GM19455 (cell line): Measurements from ENCODE around the gene DOLPP1.
"Not testable (repeated sequence)": the region's sequence is repeated elsewhere in the genome, so short reads cannot be mapped to it uniquely, and the experiment has no call there.

Experiments
- ATAC-seq: cut with Tn5 transposase; IDR thresholded peaks from one replicate; pipeline ENCODE4 v1.9.1; 2021; ENCODE audit not compliant: unreplicated experiment

The DOLPP1 gene

GRCh38 chr9:129080601-129081387 lies at the start of gene DOLPP1:
TSS of gene DOLPP1 (plus strand) at chr9:129081111. CDS start at chr9:129081132, 21 bp downstream.
- peak; percentile 95 for ATAC-seq

- ATAC-seq: no peak
These were observed 49.4 kb upstream of the DOLPP1 start for GRCh38 chr9:129031514-129031913.

- ATAC-seq: no peak
These were observed 48.3 kb upstream of the DOLPP1 start for GRCh38 chr9:129032541-129033159.

GRCh38 chr9:129033216-129033615 lies 47.7 kb upstream of the DOLPP1 start:
- no peak for ATAC-seq

GRCh38 chr9:129035838-129036237 lies 45.1 kb upstream of the DOLPP1 start:
- ATAC-seq: not testable (repeated sequence)

- ATAC-seq: peak; percentile 96
These were observed 44.5 kb upstream of the DOLPP1 start, which contains the start of gene MIGA2 for GRCh38 chr9:129036241-129036922. TSS of gene MIGA2 (plus strand) at chr9:129036626. CDS start at chr9:129040595, 3,969 bp downstream.

GRCh38 chr9:129036923-129037766 lies 43.8 kb upstream of the DOLPP1 start:
- ATAC-seq: no peak

- no peak for ATAC-seq
These were observed 43.2 kb upstream of the DOLPP1 start for GRCh38 chr9:129037767-129038098.

GRCh38 chr9:129038109-129038852 lies 42.6 kb upstream of the DOLPP1 start:
- ATAC-seq: no peak

- ATAC-seq: no peak
These were observed 40.7 kb upstream of the DOLPP1 start for GRCh38 chr9:129040113-129040643.

GRCh38 chr9:129042016-129042415 lies 38.9 kb upstream of the DOLPP1 start:
- no peak for ATAC-seq

GRCh38 chr9:129052592-129052991 lies 28.3 kb upstream of the DOLPP1 start:
- no peak for ATAC-seq

- no peak for ATAC-seq
These were observed 27.9 kb upstream of the DOLPP1 start for GRCh38 chr9:129053020-129053419.

- ATAC-seq: no peak
These were observed 26.6 kb upstream of the DOLPP1 start for GRCh38 chr9:129054163-129054851.

GRCh38 chr9:129058965-129059795 lies 21.7 kb upstream of the DOLPP1 start:
- no peak for ATAC-seq

GRCh38 chr9:129059796-129060785 lies 20.8 kb upstream of the DOLPP1 start:
- ATAC-seq: no peak

- ATAC-seq: no peak
These were observed 19.9 kb upstream of the DOLPP1 start for GRCh38 chr9:129060991-129061390.
